Cardiac septum (tissue), 1 donor: ENCODE data around the gene GNB5. TPM values are rescaled to one million over a fixed set of nuclear protein-coding genes. Genes with fewer than 3 reads are reported as not detected.
"Not testable (repeated sequence)": the region's sequence is repeated elsewhere in the genome, so short reads cannot be mapped to it uniquely, and the experiment has no call there.

ENCODE experiments used
- DNase-seq: peaks from one replicate; pipeline ENCODE4 v3.0.0-alpha.2; 2020; ENCODE audit warnings: low spot score
- intact Hi-C: fragments of 100-400 bp; cut with DNase I; formaldehyde crosslinking; loops from one replicate; pipeline ENCODE4 v1.14.0; 2022
- total RNA-seq: library from RNA; stranded (reverse); fragmentation: NEBNext Ultra II Directional; extraction: Animal tissue kit (Norgen Biotek cat#: 25700); gene quantifications from one replicate; pipeline ENCODE4 v1.2.1, GENCODE V29; 2021
- donor health status: DM: no; HTN: no; CAD: no.

Gene GNB5
- total RNA-seq, 1 donor from 2014 or later = 9.7 TPM

DNA sequence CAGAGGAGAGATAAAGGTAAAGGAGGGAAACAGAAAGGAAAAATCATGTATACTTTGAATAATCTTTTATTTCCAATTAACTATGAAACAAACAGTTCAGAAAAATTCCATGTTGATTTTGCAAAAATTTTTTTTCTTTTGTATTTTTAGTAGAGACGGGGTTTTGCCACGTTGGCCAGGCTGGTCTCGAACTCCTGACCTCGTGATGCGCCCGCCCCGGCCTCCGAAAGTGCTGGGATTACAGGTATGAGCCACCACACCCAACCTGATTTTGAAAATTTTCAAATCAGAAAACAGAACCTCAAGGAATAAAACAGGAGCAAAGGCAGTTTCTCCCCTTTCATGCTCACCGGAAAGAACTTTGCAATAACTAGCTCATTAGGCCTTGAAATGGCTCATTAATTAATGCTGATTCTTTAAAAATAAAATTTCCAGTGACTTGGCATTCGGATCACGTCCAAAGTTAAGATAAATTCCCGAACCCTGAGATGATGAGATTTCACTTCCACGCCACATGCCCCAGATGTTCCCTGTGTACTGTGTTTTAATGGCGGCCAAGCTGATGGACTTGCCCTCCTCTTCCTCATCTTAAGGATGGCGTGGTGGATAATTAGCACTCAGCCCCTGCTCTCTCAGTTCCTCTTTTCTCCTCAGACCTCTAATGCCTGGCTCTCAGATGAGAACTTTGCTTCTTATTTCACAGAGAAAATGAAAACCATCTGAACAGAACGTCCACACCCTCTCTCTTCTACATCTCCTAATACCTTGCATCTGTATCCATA lies 89.5 kb downstream of the GNB5 start:
- no peak for DNase-seq
- intact Hi-C loops = no loop called here

DNA sequence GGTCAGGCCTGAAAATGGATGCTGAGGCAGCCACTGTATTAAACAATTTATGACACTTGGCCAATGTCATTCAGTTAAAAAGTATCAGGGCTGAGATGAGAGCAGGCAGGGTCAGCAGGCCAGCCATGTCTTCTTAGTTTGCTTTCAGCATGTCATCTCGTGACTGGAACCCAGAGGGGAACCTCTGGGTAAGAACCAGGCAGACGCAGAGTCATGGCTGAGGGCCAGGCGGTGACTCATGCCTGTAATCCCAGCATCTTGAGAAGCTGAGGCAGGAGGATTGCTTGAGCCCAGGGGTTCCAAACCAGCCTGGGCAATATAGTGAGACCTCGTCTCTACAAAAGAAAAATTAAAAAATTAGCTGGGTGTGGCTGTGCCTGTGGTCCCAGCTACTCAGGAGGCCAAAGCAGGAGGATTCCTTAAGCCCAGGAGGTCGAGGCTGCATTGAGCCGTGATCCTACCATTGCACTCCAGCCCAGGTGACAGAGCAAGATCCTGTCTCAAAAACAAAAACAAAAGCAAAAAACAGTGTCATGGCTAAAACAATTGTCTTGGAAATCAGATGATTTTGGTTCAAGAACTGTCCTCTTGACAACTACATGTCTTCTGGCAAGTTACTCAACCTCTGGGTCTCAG lies 90.3 kb downstream of the GNB5 start:
- no peak for DNase-seq
- intact Hi-C loops = no loop called here

DNA sequence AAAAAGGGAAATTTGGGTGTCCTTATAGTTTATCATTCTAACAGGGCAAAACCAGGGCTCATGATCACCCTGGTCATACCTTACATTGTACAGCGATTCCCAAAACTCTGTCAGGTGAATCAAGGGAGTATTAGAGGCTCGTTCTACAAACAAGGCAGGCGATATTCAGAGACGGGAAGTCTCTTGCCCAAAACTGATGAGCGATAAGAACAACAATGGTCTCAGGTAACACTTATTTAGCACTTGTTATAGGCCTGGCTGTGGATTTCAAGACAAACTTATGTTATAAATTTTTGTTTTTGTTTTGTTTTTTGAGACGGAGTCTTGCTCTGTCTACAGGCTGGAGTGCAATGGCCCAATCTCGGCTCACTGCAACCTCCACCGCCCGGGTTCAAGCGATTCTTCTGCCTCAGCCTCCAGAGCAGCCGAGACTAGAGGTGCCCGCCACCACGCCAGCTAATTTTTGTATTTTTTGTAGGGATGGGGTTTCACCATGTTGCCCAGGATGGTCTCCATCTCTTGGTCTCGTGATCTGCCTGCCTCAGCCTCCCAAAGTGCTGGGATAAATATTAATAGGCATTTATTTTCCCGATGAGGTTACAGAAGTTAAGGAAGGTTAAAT lies 91.4 kb downstream of the GNB5 start:
- DNase-seq = no peak
- intact Hi-C loops = no loop called here

DNA sequence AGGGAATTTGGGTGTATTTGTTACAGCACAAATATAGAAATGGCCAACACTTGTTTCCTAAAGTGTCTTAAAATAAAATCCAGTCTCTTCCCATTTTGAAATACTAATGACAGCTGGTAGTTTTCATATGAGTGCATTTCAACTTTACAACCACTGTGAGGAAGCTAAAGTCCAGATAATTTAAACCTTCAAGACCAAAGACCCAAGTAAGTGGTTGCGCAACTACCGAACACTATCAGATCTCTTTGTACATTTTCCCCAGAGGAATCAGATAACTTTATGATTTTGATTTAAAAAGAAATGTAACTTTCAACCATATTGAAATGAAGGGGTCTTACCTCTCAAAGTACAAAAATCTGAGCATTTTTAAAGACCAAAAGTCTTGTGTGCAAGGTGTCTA lies 92.9 kb downstream of the GNB5 start:
- intact Hi-C loops = no loop called here
- no peak for DNase-seq

DNA sequence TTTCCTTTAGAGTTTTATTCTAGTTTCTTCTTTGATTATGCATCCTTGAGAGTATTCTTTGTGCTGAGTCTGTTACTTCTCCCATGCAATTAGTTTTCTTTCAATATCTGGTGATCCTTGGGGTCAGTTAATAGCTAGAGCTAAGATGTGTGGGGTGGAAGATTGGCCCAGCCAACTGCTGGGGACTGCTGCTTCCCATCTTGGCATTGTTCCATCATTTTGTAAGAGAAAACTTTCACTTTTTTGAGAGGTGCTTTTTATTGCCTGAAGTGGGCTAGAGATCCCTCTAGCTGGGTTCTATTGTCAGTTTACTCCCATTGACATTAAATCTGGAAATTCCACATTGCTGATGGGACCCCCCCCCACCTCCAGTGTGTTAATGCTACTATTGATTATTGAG lies 94.0 kb downstream of the GNB5 start:
- intact Hi-C loops = no loop called here

DNA sequence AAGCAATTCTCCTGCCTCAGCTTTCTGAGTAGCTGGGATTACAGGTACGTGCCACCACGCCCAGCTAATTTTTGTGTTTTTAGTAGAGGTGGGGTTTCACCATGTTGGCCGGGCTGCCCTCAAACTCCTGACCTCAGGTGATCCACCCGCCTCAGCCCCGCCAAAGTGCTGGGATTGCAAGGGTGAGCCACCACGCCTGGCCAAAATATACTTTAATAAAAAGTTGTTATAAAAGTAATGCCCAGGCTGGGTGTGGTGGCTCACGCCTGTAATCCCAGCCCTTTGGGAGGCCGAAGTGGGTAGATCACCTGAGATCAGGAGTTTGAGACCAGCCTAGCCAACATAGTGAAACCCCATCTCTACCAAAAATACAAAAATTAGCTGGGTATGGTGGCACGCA lies 94.7 kb downstream of the GNB5 start:
- DNase-seq, intact Hi-C loops: not testable (repeated sequence)

More for the DNA sequence above, 94.0 kb downstream of the GNB5 start:
- DNase-seq = no peak

DNA sequence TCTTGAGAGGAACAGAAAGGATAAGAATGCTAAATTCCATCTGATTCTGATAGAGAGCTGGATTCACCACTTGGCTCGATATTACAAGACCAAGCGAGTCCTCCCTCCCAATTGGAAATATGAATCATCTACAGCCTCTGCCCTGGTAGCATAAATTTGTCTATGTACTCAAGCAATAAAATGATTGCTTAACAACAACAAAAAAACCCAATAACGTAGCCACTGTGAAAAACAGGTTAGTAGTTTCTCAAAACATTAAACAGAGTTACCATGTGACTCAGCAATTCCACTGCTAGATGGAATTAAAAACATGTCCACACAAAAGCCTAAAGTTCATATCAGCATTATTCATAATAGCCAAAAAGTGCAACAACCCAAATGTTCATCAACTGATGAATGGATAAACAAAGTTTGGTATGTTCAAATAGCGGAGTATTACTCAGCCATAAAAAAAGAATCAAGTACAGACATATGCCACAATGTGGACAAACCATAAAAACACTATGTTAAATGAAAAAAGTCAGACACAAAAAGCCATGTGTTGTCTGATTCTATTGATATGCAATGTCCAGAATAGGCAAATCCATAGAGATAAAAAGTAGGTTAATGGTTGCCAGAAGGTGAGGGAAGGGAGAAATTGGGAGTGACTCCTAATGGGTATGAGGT lies 95.5 kb downstream of the GNB5 start:
- DNase-seq = no peak
- intact Hi-C loops = no loop called here

DNA sequence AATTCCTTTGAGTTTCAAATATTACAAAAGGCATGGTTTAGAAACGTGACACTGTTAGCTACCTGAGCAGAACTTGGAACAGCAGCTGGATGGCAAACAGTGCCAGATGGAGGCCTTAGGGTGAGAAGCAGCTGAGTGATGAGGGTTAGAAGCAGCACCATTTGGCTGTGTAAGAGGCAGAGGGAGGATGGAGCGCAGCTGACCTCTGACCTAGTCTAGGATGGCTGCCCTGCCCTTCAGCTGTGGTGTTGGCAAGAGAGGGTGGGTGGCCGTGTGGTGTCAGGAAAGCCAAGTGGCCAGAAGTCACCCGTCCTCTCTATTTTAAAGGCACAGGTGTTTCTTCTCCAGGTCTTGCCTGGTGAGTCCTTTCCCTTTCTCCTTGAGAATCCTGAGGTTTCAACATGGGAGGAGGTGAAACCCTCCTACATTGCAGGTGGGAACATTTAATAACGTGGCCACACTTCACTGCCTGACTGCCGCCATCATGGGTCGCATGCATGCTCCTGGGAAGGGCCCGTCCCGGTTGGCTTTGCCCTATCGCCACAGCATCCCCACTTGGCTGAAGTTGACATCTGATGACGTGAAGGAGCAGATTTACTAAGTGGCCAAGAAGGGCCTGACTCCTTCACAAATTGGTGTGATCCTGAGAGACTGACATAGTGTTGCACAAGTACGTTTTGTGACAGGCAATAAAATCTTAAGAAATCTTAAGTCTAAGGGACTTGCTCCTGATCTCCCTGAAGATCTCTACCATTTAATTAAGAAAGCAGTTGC lies 96.2 kb downstream of the GNB5 start:
- no peak for DNase-seq
- intact Hi-C loops = no loop called here

DNA sequence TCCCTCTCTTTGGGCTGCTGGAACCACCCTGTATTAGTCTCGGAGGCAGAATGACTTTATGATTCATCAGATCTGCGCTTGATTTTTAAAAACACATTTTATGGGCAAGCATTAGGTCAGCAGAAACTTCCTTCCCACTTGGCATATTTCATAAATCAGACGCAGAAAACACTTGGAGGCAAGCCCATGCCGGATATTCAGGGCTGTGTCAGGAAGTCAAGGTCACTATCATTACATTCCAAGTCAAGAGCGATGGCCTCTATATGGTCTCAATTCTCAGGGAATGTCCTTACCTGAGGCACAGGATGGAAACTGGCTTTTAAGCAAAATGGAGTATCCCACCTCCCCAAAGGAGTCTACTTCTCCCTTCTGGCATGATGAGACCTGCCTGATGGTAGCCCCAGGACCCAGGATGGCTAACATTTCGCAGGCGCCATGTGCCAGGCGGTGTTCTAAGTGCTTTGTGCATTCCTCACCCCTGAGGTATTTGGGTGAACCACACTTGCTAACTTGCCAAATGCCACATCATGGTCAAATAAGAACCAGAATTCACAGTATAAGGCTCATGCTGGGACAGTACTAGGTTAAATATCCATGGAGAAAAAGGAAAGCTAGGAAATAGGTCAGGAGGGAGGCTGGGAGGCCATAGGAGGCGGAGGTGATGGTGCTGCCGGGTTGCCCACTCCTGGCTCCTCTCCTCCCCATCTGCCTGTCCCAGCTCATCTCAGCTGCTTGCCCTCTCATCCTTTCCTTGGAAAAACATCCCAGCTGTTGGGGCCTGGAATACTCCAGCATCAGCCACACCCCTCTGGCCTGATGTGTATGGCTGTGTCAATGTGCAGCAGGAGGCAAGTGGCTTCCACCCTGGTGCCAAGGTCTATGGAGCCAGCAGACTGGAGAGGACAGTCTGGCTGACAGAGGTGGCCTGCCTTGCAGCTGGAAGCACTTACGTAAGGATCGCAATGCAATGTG lies 97.4 kb downstream of the GNB5 start:
- no peak for DNase-seq
- intact Hi-C loops = no loop called here

DNA sequence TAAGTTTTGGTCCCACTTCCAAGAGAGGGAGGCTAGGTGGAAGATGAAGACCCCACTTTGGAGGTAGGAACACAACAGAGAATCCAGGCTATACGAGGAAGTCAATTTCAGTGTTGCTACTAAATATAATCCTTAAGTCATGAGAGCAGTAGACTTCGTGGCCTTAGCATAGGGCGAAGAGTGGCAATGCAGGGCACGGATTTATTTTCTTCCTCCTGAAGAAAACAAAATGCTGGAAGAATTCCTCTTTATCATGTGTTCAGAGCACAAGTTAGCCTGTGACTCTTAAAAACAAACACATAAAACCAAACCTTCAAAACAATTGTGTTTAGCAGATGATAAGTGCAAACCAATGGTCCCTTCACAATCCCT lies 98.0 kb downstream of the GNB5 start:
- no peak for DNase-seq
- intact Hi-C loops = no loop called here

DNA sequence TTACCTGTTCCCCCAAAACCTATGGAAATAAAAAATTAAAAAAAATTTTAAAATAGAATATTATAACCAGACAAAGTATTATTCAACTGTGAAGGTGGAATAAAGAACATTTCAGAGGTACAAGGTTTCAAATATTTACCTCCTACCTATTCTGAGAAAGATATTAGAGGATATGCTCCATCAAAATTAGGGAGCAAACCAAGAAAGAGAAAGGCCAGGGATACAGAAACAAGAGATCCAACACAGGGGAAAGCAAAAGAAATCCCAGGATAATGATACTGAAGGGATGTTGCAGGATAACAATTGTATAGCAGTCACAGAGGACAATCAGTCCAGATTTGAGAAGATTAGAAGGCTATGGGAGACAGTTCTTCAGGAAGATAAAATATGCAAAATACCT lies 101.0 kb downstream of the GNB5 start:
- DNase-seq = no peak
- intact Hi-C loops = no loop called here

DNA sequence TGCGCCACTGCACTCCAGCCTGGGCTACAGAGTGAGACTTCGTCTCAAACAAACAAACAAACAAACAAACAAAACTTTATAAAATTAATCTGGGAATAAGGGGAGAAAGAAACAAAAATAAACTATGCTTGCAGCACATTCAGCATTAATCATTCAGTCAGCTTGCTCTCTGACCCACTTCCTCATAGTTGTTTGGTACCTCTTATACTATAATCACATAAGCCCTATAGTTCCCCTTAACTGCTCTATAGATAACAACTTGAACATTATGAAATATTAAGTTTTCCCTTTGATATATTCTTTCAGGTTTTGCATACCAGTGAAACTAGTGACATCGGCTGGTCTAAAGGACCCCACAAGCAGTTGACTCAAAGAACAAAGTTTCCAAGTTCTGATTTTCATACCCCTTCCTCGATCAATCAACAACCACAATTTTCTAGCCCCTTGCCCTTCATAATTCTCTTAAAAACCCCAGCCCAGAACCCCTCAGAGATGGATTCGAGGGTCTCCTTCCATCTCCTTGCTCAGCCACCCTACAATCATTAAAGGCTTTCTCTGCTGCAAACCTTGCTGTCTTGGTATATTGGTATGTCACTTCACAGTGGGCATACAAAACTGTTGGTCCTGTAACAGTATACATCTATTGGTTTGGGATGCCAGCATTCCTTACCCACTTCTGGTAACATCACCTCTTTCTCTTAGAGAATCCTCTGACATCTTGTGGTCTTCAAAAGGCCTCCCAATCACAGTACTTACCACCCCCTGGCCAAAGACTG lies 105.0 kb downstream of the GNB5 start:
- intact Hi-C loops = no loop called here
- no peak for DNase-seq

DNA sequence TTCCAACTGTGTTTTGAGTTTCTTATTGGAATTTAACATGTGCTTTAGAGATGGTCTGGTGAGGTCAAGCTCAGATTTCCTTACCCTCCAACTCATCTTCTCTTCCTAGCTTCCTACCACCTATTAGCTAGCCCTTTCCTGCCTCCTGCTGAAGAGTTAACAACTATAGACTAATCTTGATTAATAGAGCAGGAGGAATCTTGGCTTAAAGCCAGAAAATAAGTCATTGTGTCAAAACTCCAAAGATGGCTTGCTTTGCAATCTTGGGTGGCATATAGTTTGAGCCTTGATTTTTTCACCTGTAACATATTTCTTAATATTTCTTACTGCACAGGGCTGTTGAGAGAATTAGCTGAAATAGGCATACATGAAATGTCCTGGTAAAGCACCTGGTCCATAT lies 105.9 kb downstream of the GNB5 start:
- no peak for DNase-seq
- intact Hi-C loops = no loop called here

DNA sequence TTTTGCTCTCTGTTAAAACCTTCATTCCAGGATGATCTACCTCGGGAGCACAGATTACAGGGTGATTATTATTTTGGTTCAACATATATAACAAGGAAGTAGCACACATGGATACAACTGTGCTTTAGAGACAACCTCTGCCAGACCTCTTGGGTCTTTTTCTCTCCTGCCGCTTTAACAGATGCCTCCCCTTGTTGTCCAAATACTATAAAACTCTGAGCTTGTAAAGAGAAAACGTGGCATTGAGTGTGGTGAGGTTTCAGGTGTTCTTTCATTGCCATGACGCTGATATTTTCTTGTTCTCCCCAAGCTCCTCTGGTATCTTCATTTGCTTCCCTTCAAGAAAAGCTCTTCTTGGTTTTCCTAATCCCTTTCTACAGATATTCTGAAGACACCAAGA lies 107.6 kb downstream of the GNB5 start:
- intact Hi-C loops = no loop called here

DNA sequence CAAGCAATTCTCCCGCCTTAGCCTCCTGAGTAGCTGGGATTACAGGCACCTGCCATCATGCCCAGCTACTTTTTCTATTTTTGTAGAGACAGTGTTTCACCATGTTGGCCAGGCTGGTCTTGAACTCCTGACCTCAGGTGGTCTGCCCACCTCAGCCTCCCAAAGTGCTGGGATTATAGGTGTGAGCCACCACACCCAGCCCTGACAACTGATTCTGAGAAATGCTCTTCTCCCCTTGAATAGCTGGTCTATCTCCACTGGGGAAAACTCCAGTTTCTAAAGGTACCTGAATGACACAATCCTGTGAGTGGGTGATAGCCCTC lies 108.2 kb downstream of the GNB5 start:
- intact Hi-C loops, DNase-seq: not testable (repeated sequence)

More for the DNA sequence above, 107.6 kb downstream of the GNB5 start:
- DNase-seq = no peak

DNA sequence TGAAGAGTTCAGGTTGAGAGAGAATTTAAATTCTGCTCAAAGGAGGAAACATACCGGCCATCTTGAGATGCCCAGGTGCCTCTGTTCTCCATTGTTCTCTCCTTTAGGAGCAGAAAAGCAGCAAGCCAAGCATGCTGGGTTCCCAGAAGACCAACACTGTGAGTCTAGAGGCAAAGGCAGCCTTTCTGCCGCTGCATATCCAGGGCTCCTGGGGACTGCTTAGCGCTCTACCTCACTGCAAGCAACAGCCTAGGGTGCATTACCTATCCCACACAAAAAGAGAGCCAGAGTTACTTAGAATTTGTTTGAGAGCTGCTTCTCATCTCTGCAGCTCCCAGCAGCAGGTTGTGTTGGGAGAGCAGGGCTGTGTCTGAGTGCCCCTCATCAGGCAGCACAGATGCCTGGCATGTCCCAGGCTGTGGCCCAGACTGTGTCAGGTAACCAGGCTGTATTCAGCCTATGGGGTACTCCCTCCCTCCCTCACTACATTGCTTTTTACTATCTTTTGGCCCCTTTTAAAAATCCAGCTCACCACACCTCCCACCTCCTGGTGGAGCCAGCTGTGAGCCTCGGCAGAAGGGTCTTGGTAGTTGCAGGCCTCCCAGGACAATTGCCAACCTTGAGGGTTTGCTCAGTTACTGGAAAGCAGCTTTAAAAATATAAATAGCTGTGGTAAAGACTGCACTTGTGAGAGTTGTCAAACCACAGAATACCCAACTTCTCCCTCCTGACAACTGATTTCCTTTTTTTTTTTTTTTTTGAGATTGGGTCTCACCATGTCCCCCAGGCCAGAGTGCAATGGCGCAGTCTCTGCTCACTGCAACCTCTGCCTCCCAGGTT lies 108.8 kb downstream of the GNB5 start:
- intact Hi-C loops = no loop called here
- no peak for DNase-seq

DNA sequence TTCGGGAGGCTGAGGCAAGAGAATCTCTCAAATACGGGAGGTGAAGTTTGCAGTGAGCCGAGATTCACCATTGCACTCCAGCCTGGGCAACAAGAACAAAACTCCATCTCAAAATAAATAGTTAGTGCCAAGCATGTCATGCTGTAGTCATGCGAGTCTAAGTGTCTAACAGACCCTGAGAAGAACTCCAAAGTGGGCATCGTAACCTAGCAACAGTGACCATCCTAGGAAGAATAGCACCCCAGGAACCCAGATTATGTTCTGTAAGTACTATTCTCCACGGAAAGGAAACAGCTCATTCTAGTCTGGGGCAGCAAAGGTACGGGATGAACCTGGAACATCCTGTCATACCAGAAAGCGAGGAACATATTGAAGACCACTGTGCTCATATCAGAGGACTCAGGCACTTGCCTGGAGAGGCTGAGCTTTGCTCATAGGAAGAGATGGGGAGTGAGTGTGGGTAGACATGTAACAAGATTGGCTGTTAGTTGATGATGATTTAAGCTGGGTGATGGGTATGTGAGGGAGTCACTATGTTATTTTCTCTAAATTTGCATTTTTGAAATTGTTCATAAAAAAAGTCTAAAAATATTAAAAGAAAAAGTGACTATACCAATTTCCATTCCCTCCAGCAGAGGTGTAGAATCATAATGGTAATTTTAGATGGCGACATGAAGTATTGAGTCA lies 110.3 kb downstream of the GNB5 start:
- no peak for DNase-seq
- intact Hi-C loops = no loop called here
